K562 (cell line): ENCODE data around the gene CSF1R. TPM values are rescaled to one million over a fixed set of nuclear protein-coding genes. Genes with fewer than 3 reads are reported as not detected.

Source experiments
- ATF7 ChIP-seq: fragments of 450-650 bp; IDR thresholded peaks from 2 replicates; pipeline ENCODE4 v1.7.1; 2014; ENCODE audit warnings: mild to moderate bottlenecking, moderate library complexity
- CC2D1A ChIP-seq: fragments of 450-650 bp; IDR thresholded peaks from 2 replicates; pipeline ENCODE4 v1.6.1; 2017; ENCODE audit warnings: mild to moderate bottlenecking
- CCNT2 ChIP-seq: IDR thresholded peaks from 2 replicates; pipeline ENCODE4 v1.6.1; 2011; ENCODE audit warnings: borderline replicate concordance, low read depth, mild to moderate bottlenecking, moderate library complexity, mixed read lengths, low read length; ENCODE audit not compliant: insufficient read length; ENCODE audit errors: extremely low read depth
- DMBX1 ChIP-seq: fragments of 250-450 bp; sonication (Bioruptor Pico); IDR thresholded peaks from 2 replicates; pipeline ENCODE4 v1.8.0; 2022; ENCODE audit warnings: inconsistent platforms, mild to moderate bottlenecking, moderate library complexity, borderline replicate concordance
- FOXJ2 ChIP-seq: fragments of 200-800 bp; sonication (Bioruptor generic); IDR thresholded peaks from 2 replicates; pipeline ENCODE4 v1.6.1; 2016; ENCODE audit warnings: missing genetic modification characterization, missing compliant biosample characterization
- KLF6 ChIP-seq: fragments of 250-450 bp; sonication (Bioruptor Pico); IDR thresholded peaks from 2 replicates; pipeline ENCODE4 v1.4.0; 2020; ENCODE audit warnings: mild to moderate bottlenecking, moderate library complexity, borderline replicate concordance
- NRF1 ChIP-seq, 2 experiments: fragments of 450-650 bp; IDR thresholded peaks in 1 of 2; conservative IDR thresholded peaks in 1 of 2; 2 replicates each; pipeline ENCODE4 v1.6.1; 2014; ENCODE audit warnings: mild to moderate bottlenecking in 2 of 2
- PCBP2 ChIP-seq: fragments of 200-400 bp; formaldehyde crosslinking; IDR thresholded peaks from 2 replicates; pipeline ENCODE4 v1.6.1; 2018; ENCODE audit warnings: low read length, low read depth, mild to moderate bottlenecking, moderate library complexity; ENCODE audit not compliant: poor library complexity, severe bottlenecking
- PHF21A ChIP-seq: fragments of 450-650 bp; IDR thresholded peaks from 2 replicates; pipeline ENCODE4 v1.6.1; 2017; ENCODE audit warnings: low read depth, borderline replicate concordance
- RCOR1 ChIP-seq, 2 experiments: IDR thresholded peaks; 2 replicates each; pipeline ENCODE4 v1.6.1; 2012; ENCODE audit warnings: low read depth in 2 of 2, low read length in 2 of 2, borderline replicate concordance in 1 of 2, improper control_type of control experiment in 1 of 2
- RHOXF2B ChIP-seq: fragments of 250-450 bp; sonication (Bioruptor Pico); conservative IDR thresholded peaks from 2 replicates; pipeline ENCODE4 v1.5.1; 2021
- SMARCA4 ChIP-seq: fragments of 450-650 bp; IDR thresholded peaks from 2 replicates; pipeline ENCODE4 v1.6.1; 2016
- SP1 ChIP-seq: sonication (generic); formaldehyde crosslinking; IDR thresholded peaks from 2 replicates; pipeline ENCODE4 v1.8.1; 2022; ENCODE audit warnings: mild to moderate bottlenecking, missing genetic modification reagents
- ZNF311 ChIP-seq: fragments of 250-450 bp; sonication (Bioruptor Pico); IDR thresholded peaks from 2 replicates; pipeline ENCODE4 v1.4.0; 2020; ENCODE audit warnings: mild to moderate bottlenecking, moderate library complexity
- ZNF316 ChIP-seq: fragments of 450-650 bp; IDR thresholded peaks from 2 replicates; pipeline ENCODE4 v1.6.1; 2016
- ZNF583 ChIP-seq: fragments of 250-450 bp; sonication (Bioruptor Pico); IDR thresholded peaks from 2 replicates; pipeline ENCODE4 v1.4.0; 2020
- ZNF740 ChIP-seq, 3 experiments: fragments of 200-800 bp in 1 of 3; sonication (Bioruptor generic) in 1 of 3; sonication (generic) in 1 of 3; formaldehyde crosslinking in 1 of 3; IDR thresholded peaks; 2 replicates each; pipeline versions ENCODE4 v1.6.1 to v1.8.0; 2016 to 2022; ENCODE audit warnings: mild to moderate bottlenecking in 2 of 3, missing compliant biosample characterization in 2 of 3, missing genetic modification characterization in 2 of 3, missing genetic modification reagents in 1 of 3
- polyA plus RNA-seq, 8 experiments: library from polyadenylated mRNA; depleted of rRNA in 4 of 8; stranded (reverse) in 5 of 8; unstranded in 3 of 8; fragments of >200 nt; fragmentation: Nextera tagmentation in 2 of 8; fragmentation: Illumina TruSeq in 1 of 8; extraction: Ambion mirVana in 2 of 8; extraction: Trizol in 1 of 8; gene quantifications; 2 replicates each; pipeline versions ENCODE4 v1.2.1 to v1.2.3, GENCODE V29; 2011 to 2014; ENCODE audit warnings: inconsistent platforms in 1 of 8, missing spikeins in 1 of 8
- total RNA-seq, 7 experiments: library from RNA; depleted of rRNA in 6 of 7; stranded (reverse); fragments of >200 nt in 6 of 7; fragmentation: Illumina TruSeq in 2 of 7; extraction: Trizol in 2 of 7; gene quantifications; 2 replicates each; pipeline versions ENCODE4 v1.2.1 to v1.2.3, GENCODE V29; 2011 to 2021; ENCODE audit warnings: low replicate concordance in 1 of 7
- TF ChIP-seq, protein P1 (sequence below): sonication (generic); formaldehyde crosslinking; IDR thresholded peaks from 2 replicates; pipeline ENCODE4 v1.8.1; 2023; ENCODE audit warnings: mild to moderate bottlenecking, missing genetic modification reagents
- TF ChIP-seq, protein P2 (sequence below): sonication (generic); IDR thresholded peaks from 2 replicates; pipeline ENCODE4 v1.6.1; 2016
- TF ChIP-seq, protein P3 (sequence below): fragments of 450-650 bp; IDR thresholded peaks from 2 replicates; pipeline ENCODE4 v1.6.1; 2017; ENCODE audit warnings: antibody characterized with exemption
- TF ChIP-seq, protein P4 (sequence below): sonication (generic); formaldehyde crosslinking; IDR thresholded peaks from 2 replicates; pipeline ENCODE4 v1.8.0; 2022; ENCODE audit warnings: mild to moderate bottlenecking, missing genetic modification reagents

The CSF1R gene
- total and polyA plus RNA-seq, 9 of the 15 experiments (the other 6 are each of a cell fraction or from before 2014, with no cell fraction given) = 0.03 to 0.64 (median 0.20) TPM; not detected in 6

DNA sequence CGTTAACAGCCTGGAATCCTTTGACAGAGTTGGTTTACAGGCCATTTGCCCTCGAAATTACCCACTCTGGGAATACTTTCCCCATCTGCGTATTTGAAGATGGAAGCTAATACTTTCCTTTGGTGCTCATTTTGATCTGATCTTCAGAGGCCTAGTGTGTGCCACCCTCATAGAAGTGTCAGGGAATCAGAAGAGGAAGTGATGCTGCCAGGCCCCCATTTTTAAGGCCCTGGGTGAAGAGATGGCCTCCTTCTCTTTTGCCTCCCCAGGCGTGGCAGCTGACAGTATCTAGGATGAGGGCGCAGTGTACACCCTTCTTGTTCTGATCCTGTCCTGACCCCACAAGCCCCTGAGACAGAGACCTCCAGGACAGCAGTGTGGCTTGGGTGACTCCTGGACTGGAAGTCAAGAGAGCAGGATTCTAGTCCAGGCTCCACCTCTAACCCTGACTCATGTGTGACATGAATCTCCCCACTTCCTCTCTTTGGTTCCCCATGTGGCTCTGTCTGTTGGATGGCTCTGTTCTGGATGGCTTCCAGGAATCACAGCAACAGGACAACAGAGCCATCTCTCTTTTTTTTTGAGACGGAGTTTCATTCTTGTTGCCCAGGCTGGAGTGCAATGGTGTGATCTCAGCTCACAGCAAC is 27.8 kb downstream of the CSF1R start (continued):
- TF ChIP-seq NRF1 (conservative IDR thresholded peaks at IDR 0.05 in 1 of 2, IDR thresholded peaks at IDR 0.05 in 1 of 2) = peak in 1 of 2 experiments; percentile 31; a peak in 1 of 4 replicates
- no peak; the same call in 1 of the 2 replicates for TF ChIP-seq PHF21A
- TF ChIP-seq FOXJ2 (tag) = no peak
- 0 out of 2 replicates have a peak, but pooled peaks have one; percentile 24 for TF ChIP-seq SMARCA4
- TF ChIP-seq PCBP2 = no peak
- TF ChIP-seq ZNF311 (CRISPR knock-in tag) = no peak
- TF ChIP-seq, protein P1, sequence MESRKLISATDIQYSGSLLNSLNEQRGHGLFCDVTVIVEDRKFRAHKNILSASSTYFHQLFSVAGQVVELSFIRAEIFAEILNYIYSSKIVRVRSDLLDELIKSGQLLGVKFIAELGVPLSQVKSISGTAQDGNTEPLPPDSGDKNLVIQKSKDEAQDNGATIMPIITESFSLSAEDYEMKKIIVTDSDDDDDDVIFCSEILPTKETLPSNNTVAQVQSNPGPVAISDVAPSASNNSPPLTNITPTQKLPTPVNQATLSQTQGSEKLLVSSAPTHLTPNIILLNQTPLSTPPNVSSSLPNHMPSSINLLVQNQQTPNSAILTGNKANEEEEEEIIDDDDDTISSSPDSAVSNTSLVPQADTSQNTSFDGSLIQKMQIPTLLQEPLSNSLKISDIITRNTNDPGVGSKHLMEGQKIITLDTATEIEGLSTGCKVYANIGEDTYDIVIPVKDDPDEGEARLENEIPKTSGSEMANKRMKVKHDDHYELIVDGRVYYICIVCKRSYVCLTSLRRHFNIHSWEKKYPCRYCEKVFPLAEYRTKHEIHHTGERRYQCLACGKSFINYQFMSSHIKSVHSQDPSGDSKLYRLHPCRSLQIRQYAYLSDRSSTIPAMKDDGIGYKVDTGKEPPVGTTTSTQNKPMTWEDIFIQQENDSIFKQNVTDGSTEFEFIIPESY (CRISPR knock-in tag) = no peak
- TF ChIP-seq ZNF740 (CRISPR knock-in tag; IDR thresholded peaks at IDR 0.05) = no peak
- no peak for TF ChIP-seq ZNF740 (tag; IDR thresholded peaks at IDR 0.05)
- TF ChIP-seq RHOXF2B (CRISPR knock-in tag) = no peak
- TF ChIP-seq ZNF316 = no peak
- TF ChIP-seq CC2D1A = no peak
- TF ChIP-seq, protein P2, sequence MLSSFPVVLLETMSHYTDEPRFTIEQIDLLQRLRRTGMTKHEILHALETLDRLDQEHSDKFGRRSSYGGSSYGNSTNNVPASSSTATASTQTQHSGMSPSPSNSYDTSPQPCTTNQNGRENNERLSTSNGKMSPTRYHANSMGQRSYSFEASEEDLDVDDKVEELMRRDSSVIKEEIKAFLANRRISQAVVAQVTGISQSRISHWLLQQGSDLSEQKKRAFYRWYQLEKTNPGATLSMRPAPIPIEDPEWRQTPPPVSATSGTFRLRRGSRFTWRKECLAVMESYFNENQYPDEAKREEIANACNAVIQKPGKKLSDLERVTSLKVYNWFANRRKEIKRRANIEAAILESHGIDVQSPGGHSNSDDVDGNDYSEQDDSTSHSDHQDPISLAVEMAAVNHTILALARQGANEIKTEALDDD = no peak
- peak; percentile 55 to 89; a peak in 3 of 4 replicates for TF ChIP-seq RCOR1 (IDR thresholded peaks at IDR 0.05; ENCODE audit: borderline replicate concordance in 1 of 2, low read depth in 2 of 2, low read length in 2 of 2)
- TF ChIP-seq KLF6 (CRISPR knock-in tag) = no peak
- no peak for TF ChIP-seq SP1 (CRISPR knock-in tag)
- TF ChIP-seq, protein P3, sequence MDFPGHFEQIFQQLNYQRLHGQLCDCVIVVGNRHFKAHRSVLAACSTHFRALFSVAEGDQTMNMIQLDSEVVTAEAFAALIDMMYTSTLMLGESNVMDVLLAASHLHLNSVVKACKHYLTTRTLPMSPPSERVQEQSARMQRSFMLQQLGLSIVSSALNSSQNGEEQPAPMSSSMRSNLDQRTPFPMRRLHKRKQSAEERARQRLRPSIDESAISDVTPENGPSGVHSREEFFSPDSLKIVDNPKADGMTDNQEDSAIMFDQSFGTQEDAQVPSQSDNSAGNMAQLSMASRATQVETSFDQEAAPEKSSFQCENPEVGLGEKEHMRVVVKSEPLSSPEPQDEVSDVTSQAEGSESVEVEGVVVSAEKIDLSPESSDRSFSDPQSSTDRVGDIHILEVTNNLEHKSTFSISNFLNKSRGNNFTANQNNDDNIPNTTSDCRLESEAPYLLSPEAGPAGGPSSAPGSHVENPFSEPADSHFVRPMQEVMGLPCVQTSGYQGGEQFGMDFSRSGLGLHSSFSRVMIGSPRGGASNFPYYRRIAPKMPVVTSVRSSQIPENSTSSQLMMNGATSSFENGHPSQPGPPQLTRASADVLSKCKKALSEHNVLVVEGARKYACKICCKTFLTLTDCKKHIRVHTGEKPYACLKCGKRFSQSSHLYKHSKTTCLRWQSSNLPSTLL = no peak
- 0 out of 2 replicates have a peak, but pooled peaks have one; percentile 17 for TF ChIP-seq ATF7
- no peak for TF ChIP-seq DMBX1
- no peak for TF ChIP-seq CCNT2
- TF ChIP-seq ZNF583 (CRISPR knock-in tag) = no peak
- TF ChIP-seq, protein P4, sequence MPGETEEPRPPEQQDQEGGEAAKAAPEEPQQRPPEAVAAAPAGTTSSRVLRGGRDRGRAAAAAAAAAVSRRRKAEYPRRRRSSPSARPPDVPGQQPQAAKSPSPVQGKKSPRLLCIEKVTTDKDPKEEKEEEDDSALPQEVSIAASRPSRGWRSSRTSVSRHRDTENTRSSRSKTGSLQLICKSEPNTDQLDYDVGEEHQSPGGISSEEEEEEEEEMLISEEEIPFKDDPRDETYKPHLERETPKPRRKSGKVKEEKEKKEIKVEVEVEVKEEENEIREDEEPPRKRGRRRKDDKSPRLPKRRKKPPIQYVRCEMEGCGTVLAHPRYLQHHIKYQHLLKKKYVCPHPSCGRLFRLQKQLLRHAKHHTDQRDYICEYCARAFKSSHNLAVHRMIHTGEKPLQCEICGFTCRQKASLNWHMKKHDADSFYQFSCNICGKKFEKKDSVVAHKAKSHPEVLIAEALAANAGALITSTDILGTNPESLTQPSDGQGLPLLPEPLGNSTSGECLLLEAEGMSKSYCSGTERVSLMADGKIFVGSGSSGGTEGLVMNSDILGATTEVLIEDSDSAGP = no peak
